Transverse colon (tissue), 4 donors: Measurements from ENCODE around the gene TNFRSF4. TPM values are rescaled to one million over a fixed set of nuclear protein-coding genes. Genes with fewer than 3 reads are reported as not detected.

ENCODE experiments used
- DNase-seq: peaks from one replicate; pipeline ENCODE4 v3.0.0-alpha.2; 2019
- H3K27ac ChIP-seq, 4 donors: fragments of 200-600 bp; sonication (generic); 2 replicates each; pipeline ENCODE4 v1.5.1; 2016 to 2018; ENCODE audit warnings: inconsistent platforms in 4 of 4
- H3K27me3 ChIP-seq: fragments of 200-600 bp; sonication (generic); 2 replicates; pipeline ENCODE4 v1.5.1; 2017; ENCODE audit warnings: inconsistent platforms
- H3K36me3 ChIP-seq, 4 donors: fragments of 200-600 bp; sonication (generic); 2 replicates each; pipeline ENCODE4 v1.5.1; 2017 to 2019; ENCODE audit warnings: inconsistent platforms in 4 of 4
- H3K4me1 ChIP-seq, 4 donors: fragments of 200-600 bp; sonication (generic); 2 replicates each; pipeline ENCODE4 v1.5.1; 2017 to 2020; ENCODE audit warnings: inconsistent platforms in 4 of 4
- H3K4me3 ChIP-seq, 4 donors: fragments of 200-600 bp; sonication (generic); 1 replicate in 1 of 4; 2 replicates in 3 of 4; pipeline versions ENCODE4 v1.5.1 to v1.6.1; 2017 to 2019; ENCODE audit warnings: inconsistent platforms in 4 of 4
- H3K9me3 ChIP-seq, 2 donors: fragments of 200-600 bp; sonication (generic); 2 replicates each; pipeline ENCODE4 v1.5.1; 2017 to 2019; ENCODE audit warnings: inconsistent platforms in 2 of 2
- EP300 ChIP-seq: sonication (generic); formaldehyde crosslinking; IDR thresholded peaks from one replicate; pipeline ENCODE4 v1.6.1; 2017; ENCODE audit warnings: antibody characterized with exemption, low read depth
- POLR2A ChIP-seq: fragments of 450-650 bp; IDR thresholded peaks from one replicate; pipeline ENCODE4 v1.6.1; 2016; ENCODE audit warnings: antibody characterized with exemption, mild to moderate bottlenecking, moderate library complexity
- POLR2AphosphoS5 ChIP-seq, 3 donors: sonication (generic); formaldehyde crosslinking; IDR thresholded peaks; one replicate each; pipeline ENCODE4 v1.6.1; 2016; ENCODE audit warnings: antibody characterized with exemption in 3 of 3
- WGBS, 2 donors: methylation state at CpG; one replicate each; pipeline ENCODE4 v1.1.5; 2018; ENCODE audit warnings: low coverage in 1 of 2; 5-methylcytosine and 5-hydroxymethylcytosine counted together
- in situ Hi-C, 4 donors: fragments of 200-750 bp; cut with MboI; loops; one replicate each; pipeline versions ENCODE4 v1.15.0 to v1.15.1; 2017; ENCODE audit warnings: low sequenced_read_pairs in 3 of 4, low pct_ligation_motif_present in 1 of 4, low pct_unique_long_range_greater_than_20kb in 1 of 4
- intact Hi-C: fragments of 100-400 bp; cut with DNase I; formaldehyde crosslinking; loops from one replicate; pipeline ENCODE4 v1.15.1; 2023; ENCODE audit warnings: low total_unique reads
- total RNA-seq, 4 donors: library from RNA; depleted of rRNA; stranded (reverse); fragments of >200 nt; gene quantifications; one replicate each; pipeline ENCODE4 v1.1.0, GENCODE V29; 2016
- TF ChIP-seq, protein P1 (sequence below), 5 experiments: fragments of 200-600 bp in 3 of 5; fragments of 450-650 bp in 2 of 5; sonication (generic) in 3 of 5; IDR thresholded peaks; 1 replicate in 2 of 5; 2 replicates in 3 of 5; pipeline ENCODE4 v1.5.1; 2016 to 2017; ENCODE audit warnings: antibody characterized with exemption in 5 of 5, inconsistent platforms in 3 of 5, mild to moderate bottlenecking in 2 of 5, moderate library complexity in 1 of 5

The TNFRSF4 gene
- 1 to 10 TPM in 1 of 4 donors, under 1 TPM in 1, not detected in 2; 0.55 to 4.8 TPM for total RNA-seq

DNA sequence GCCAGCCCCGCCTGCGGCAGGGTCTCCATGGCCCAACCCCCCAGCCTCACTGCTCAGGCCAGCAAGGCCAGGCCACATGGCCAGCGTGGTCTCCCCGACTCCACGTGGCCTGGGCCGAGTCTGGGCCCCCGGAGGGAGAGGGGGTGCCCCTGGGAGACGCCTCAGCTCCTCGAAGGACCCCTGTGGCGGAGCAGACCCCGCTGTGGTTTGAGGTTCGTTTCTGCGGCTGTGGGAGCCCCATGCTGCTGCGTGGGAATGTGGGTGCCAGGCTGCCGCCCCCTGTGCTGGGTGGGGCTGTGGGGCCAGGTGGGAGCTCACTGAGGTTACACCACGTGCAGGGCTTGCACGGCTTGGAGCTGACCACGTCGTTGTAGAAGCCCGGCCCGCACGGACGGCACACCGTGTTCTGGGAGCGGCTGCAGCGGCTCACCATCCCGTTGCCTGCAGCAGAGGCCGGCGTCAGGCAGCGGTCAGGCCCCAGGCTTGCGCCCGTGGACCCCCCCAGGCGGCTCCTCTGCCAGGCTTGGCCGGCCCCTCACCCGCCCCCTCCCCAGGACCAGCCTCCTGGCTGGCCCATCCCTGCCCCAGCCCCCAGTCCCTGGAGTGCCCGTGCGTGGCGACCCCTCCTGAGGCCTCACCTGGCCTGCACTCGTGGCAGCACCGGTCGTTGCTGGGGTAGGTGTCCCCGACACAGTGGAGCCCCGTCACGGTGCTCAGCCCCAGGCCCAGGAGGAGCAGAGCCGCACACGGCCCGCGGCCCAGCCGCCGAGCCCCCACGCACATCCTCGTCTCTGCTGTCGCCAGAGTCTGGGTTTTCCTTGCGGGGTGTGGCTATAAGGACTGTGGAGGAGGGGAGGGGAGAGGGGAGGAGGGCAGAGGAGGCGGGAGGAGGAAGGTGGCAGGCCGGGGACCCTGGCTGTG is at the start of gene TNFRSF4:
Gene TNFRSF4, minus strand, starts transcription at position 809 of the 921 bp plus-strand sequence. Its CDS starts 26 bp downstream, at position 783.
- WGBS, 2 donors: 37% methylated on average over 35 of the region's 56 CpGs; no CpG with 5 or more reads in 1 of the 2 donors
- peak; percentile 71 for DNase-seq
- H3K27ac ChIP-seq: peak within 1 kb of the TSS; percentile 22 to 78 (median 52)

DNA sequence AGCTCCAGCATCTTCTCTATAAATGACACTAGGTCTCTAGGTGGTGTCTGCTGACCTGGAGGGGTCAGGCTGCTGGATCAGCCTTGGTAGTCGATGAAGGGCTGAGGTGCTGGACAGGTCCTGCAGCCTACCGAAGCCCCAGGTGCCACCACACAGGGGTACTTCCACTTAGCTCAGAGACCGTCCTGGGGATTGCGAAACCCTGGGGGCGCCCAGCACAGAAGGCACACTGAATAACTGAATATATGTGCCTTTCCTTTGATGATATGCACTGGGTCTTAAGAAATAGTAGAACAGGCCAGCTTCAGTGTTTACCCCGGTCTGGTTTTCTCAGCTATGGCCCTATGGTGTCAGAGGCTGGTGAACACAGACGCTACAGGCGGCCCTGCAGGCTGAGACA is 48.8 kb upstream of the TNFRSF4 start:
- intact Hi-C loops: no loop called here
- Histone ChIP-seq H3K4me1 (no peaks in the 10 kb centered on the region), H3K9me3 (no peaks in the 10 kb centered on the region), H3K27ac (no peak overlapping the region), H3K27me3 (no peaks in the 10 kb centered on the region), H3K4me3 (no peak overlapping the region), H3K36me3 (peaks cover 0 to 24% (median 3%) of the 10 kb centered on the region in 4 donors)
- 90% methylated on average over 8 of the region's 8 CpGs; no CpG with 5 or more reads in 1 of the 2 donors for WGBS, 2 donors
- TF ChIP-seq, protein P1, sequence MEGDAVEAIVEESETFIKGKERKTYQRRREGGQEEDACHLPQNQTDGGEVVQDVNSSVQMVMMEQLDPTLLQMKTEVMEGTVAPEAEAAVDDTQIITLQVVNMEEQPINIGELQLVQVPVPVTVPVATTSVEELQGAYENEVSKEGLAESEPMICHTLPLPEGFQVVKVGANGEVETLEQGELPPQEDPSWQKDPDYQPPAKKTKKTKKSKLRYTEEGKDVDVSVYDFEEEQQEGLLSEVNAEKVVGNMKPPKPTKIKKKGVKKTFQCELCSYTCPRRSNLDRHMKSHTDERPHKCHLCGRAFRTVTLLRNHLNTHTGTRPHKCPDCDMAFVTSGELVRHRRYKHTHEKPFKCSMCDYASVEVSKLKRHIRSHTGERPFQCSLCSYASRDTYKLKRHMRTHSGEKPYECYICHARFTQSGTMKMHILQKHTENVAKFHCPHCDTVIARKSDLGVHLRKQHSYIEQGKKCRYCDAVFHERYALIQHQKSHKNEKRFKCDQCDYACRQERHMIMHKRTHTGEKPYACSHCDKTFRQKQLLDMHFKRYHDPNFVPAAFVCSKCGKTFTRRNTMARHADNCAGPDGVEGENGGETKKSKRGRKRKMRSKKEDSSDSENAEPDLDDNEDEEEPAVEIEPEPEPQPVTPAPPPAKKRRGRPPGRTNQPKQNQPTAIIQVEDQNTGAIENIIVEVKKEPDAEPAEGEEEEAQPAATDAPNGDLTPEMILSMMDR (IDR thresholded peaks at IDR 0.05): no peak
- TF ChIP-seq POLR2A (no peak), EP300 (no peak)
- in situ Hi-C loops: loop anchor here in 2 of 4 donors (10.0 to 25.0 kb wide), 2 partner anchors 148 to 150 kb away; partner anchors contain the start of gene C1orf159 (in 2 of the 2)
- no peak for DNase-seq

More for the DNA sequence above, at the start of gene TNFRSF4:
- peaks cover 25% of the 10 kb centered on the region for H3K27me3 ChIP-seq
- H3K9me3 ChIP-seq: no peaks in the 10 kb centered on the region
- intact Hi-C loops (no loop called here), in situ Hi-C loops (no loop called here)
- peaks cover 4 to 24% (median 9%) of the 10 kb centered on the region in 4 donors for H3K4me1 ChIP-seq
- H3K36me3 ChIP-seq: peaks cover 0 to 22% (median 9%) of the 10 kb centered on the region in 4 donors
- H3K4me3 ChIP-seq: peak within 1 kb of the TSS in 2 of 4 donors; percentile 9 to 18
- TF ChIP-seq EP300: no peak
- peak in 1 of 3 donors; percentile 53 for TF ChIP-seq POLR2AphosphoS5 (IDR thresholded peaks at IDR 0.05)
- TF ChIP-seq, protein P1 (IDR thresholded peaks at IDR 0.05): no peak

DNA sequence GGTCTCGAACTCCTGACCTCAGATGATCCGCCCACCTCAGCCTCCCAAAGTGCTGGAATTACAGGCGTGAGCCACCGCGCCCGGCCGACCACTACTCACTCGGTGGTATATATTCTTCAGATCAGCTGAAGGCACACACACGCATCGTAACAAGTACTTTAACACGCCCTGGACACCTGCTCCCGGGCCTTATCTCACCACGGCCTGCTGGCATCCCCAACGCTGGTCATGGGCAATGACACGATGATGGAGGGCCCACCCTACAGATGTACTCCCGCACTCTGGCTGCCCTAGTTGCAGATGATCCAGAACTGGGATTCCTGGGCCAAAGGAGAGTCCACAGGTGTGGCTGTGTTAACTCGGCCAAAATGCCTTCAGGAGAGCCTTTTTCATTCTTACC is 48.1 kb upstream of the TNFRSF4 start:
- Histone ChIP-seq H3K9me3 (no peaks in the 10 kb centered on the region), H3K27ac (no peak overlapping the region), H3K4me1 (no peaks in the 10 kb centered on the region), H3K4me3 (no peak overlapping the region), H3K27me3 (no peaks in the 10 kb centered on the region), H3K36me3 (peaks cover 0 to 24% (median 3%) of the 10 kb centered on the region in 4 donors)
- DNase-seq: no peak
- WGBS, 2 donors: 93 to 94% methylated on average over 3 to 17 of the region's 17 CpGs
- in situ Hi-C loops: loop anchor here in 2 of 4 donors (10.0 to 25.0 kb wide), 2 partner anchors 147 to 150 kb away; partner anchors contain the start of gene C1orf159 (in 2 of the 2)
- intact Hi-C loops: no loop called here
- TF ChIP-seq POLR2A: no peak
- no peak for TF ChIP-seq POLR2AphosphoS5 (IDR thresholded peaks at IDR 0.05)
- no peak for TF ChIP-seq EP300
- TF ChIP-seq, protein P1 (IDR thresholded peaks at IDR 0.05): no peak

DNA sequence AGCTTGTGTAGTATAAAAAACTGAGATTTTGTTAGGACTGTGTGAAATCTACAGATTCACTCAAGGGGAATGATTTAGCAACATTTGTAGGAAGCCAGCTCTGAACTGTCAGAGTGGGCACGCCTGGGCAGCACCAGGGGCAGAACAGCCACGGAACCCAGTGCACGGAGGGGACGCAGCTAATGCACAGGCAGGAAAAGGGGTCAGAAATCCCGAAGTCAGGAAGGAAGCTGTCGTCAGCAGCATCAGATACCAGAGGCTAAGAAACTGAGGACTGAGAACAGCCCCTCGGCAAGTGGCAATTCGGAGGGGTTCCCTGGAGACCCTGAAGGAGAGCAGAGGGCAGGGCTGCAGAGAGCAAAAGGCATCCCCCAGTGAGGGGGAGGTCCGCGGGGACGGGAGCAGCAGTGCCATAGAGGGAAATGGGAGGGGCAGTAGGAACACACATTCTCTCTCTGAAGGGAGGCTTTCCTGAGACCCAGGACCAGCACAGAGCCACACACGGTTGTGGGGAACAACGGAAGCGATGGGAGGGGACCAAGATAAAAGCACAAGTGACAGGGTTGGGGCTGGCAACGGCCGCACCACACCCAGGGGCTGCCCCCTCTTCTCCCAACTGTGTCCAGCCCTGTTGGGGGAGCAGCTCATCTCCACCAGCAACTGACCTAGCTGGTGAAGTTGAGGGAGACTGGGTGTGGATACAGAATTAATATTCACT is 47.0 kb upstream of the TNFRSF4 start:
- in situ Hi-C loops: loop anchor here in 2 of 4 donors (10.0 to 25.0 kb wide), 2 partner anchors 146 to 149 kb away; partner anchors contain the start of gene C1orf159 (in 2 of the 2)
- Histone ChIP-seq H3K9me3 (no peaks in the 10 kb centered on the region), H3K4me1 (no peaks in the 10 kb centered on the region), H3K27me3 (no peaks in the 10 kb centered on the region), H3K36me3 (peaks cover 0 to 24% (median 6%) of the 10 kb centered on the region in 4 donors), H3K27ac (no peak overlapping the region), H3K4me3 (no peak overlapping the region)
- no peak for TF ChIP-seq EP300
- TF ChIP-seq POLR2A: no peak
- TF ChIP-seq, protein P1 (IDR thresholded peaks at IDR 0.05): no peak
- TF ChIP-seq POLR2AphosphoS5 (IDR thresholded peaks at IDR 0.05): no peak
- DNase-seq: no peak
- intact Hi-C loops: no loop called here
- WGBS, 2 donors: 60 to 75% methylated on average over 2 to 16 of the region's 16 CpGs
